ENCODE data around the gene NINL. TPM values are rescaled to one million over a fixed set of nuclear protein-coding genes. Genes with fewer than 3 reads are reported as not detected.
A peak's percentile ranks its signal among the peaks of the same experiment; 100 is the strongest.

NINL gene
- total RNA-seq, 1 experiment from 2014 or later = 1.2 TPM

- Mint-ChIP-seq H3K4me1 (ENCODE audit: insufficient read depth, unreplicated experiment) (peaks cover 16% of the 10 kb centered on the region), H3K4me3 (ENCODE audit: unreplicated experiment) (no peak overlapping the region), H3K36me3 (ENCODE audit: insufficient read depth, unreplicated experiment) (peaks cover 13% of the 10 kb centered on the region), H3K27ac (ENCODE audit: low read depth, unreplicated experiment) (no peak overlapping the region), H3K9me3 (ENCODE audit: unreplicated experiment) (no peaks in the 10 kb centered on the region), H3K27me3 (ENCODE audit: insufficient read depth, unreplicated experiment) (no peaks in the 10 kb centered on the region)
- CTCF ChIA-PET = interaction anchor here (0.6 to 0.7 kb wide), 3 partner anchors 31 to 801 kb away, joined by 3 to 4 read pairs (median 3); no protein-coding TSS in a partner anchor
- no TSS peak for BruUV-seq (replicated peaks)
- POLR2A ChIA-PET = no interaction called here
- DNase-seq (ENCODE audit: unreplicated experiment) = no peak
- intact Hi-C loops (cut with micrococcal nuclease) = no loop called here
- TF ChIP-seq CTCF (IDR thresholded peaks at IDR 0.05; ENCODE audit: unreplicated experiment) = no peak
Measured at GRCh38 chr20:25626779-25627178, 41.4 kb upstream of the NINL start.

- intact Hi-C loops (cut with micrococcal nuclease) = no loop called here
- no peak for TF ChIP-seq CTCF (IDR thresholded peaks at IDR 0.05; ENCODE audit: unreplicated experiment)
- Mint-ChIP-seq H3K36me3 (ENCODE audit: insufficient read depth, unreplicated experiment) (peaks cover 7% of the 10 kb centered on the region), H3K27ac (ENCODE audit: low read depth, unreplicated experiment) (peak overlapping the region; percentile 73), H3K27me3 (ENCODE audit: insufficient read depth, unreplicated experiment) (no peaks in the 10 kb centered on the region), H3K4me3 (ENCODE audit: unreplicated experiment) (peak overlapping the region; percentile 78), H3K9me3 (ENCODE audit: unreplicated experiment) (no peaks in the 10 kb centered on the region), H3K4me1 (ENCODE audit: insufficient read depth, unreplicated experiment) (peaks cover 17% of the 10 kb centered on the region)
- POLR2A ChIA-PET = interaction anchor here (0.5 to 1.1 kb wide), 5 partner anchors 9 to 391 kb away, joined by 3 to 6 read pairs (median 3); no protein-coding TSS in a partner anchor
- CTCF ChIA-PET = interaction anchor here (1.1 to 1.2 kb wide), 3 partner anchors 45 to 84 kb away, joined by 3 to 6 read pairs (median 3); no protein-coding TSS in a partner anchor
- TSS peak; percentile 46 for BruUV-seq (replicated peaks)
- no peak for DNase-seq (ENCODE audit: unreplicated experiment)
Measured at GRCh38 chr20:25624500-25624939, 39.2 kb upstream of the NINL start.

- Mint-ChIP-seq H3K27ac (ENCODE audit: low read depth, unreplicated experiment) (peak within 1 kb of the TSS; percentile 73), H3K4me3 (ENCODE audit: unreplicated experiment) (peak within 1 kb of the TSS; percentile 78), H3K36me3 (ENCODE audit: insufficient read depth, unreplicated experiment) (peaks cover 7% of the 10 kb centered on the region), H3K9me3 (ENCODE audit: unreplicated experiment) (no peaks in the 10 kb centered on the region), H3K27me3 (ENCODE audit: insufficient read depth, unreplicated experiment) (no peaks in the 10 kb centered on the region), H3K4me1 (ENCODE audit: insufficient read depth, unreplicated experiment) (peaks cover 20% of the 10 kb centered on the region)
- POLR2A ChIA-PET = interaction anchor here (1.0 to 2.7 kb wide), 6 partner anchors 9 to 50 kb away, joined by 3 to 14 read pairs (median 4); no protein-coding TSS in a partner anchor
- no TSS peak for BruUV-seq (replicated peaks)
- intact Hi-C loops (cut with micrococcal nuclease) = loop anchor here (2.0 kb wide), 1 partner anchor 47 kb away; no protein-coding TSS in a partner anchor
- peak; percentile 98 for DNase-seq (ENCODE audit: unreplicated experiment)
- CTCF ChIA-PET = interaction anchor here (0.9 kb wide), 2 partner anchors 75 to 198 kb away, joined by 3 to 6 read pairs; no protein-coding TSS in a partner anchor
- TF ChIP-seq CTCF (IDR thresholded peaks at IDR 0.05; ENCODE audit: unreplicated experiment) = no peak
Measured at GRCh38 chr20:25623736-25624499, 38.6 kb upstream of the NINL start, which contains the start of gene NANP. Gene NANP (minus strand): TSS chr20:25624014. CDS start chr20:25623948, 66 bp downstream.

- Mint-ChIP-seq H3K4me3 (ENCODE audit: unreplicated experiment) (peak overlapping the region; percentile 78), H3K27me3 (ENCODE audit: insufficient read depth, unreplicated experiment) (no peaks in the 10 kb centered on the region), H3K4me1 (ENCODE audit: insufficient read depth, unreplicated experiment) (peaks cover 20% of the 10 kb centered on the region), H3K9me3 (ENCODE audit: unreplicated experiment) (no peaks in the 10 kb centered on the region), H3K36me3 (ENCODE audit: insufficient read depth, unreplicated experiment) (peaks cover 7% of the 10 kb centered on the region), H3K27ac (ENCODE audit: low read depth, unreplicated experiment) (peak overlapping the region; percentile 73)
- POLR2A ChIA-PET = interaction anchor here (0.7 to 2.7 kb wide), 12 partner anchors 9 to 632 kb away, joined by 3 to 14 read pairs (median 4); partner anchors contain the start of gene GINS1
- DNase-seq (ENCODE audit: unreplicated experiment) = peak; percentile 32
- TF ChIP-seq CTCF (IDR thresholded peaks at IDR 0.05; ENCODE audit: unreplicated experiment) = no peak
- no TSS peak for BruUV-seq (replicated peaks)
- intact Hi-C loops (cut with micrococcal nuclease) = loop anchor here (2.0 kb wide), 1 partner anchor 48 kb away; no protein-coding TSS in a partner anchor
- CTCF ChIA-PET = interaction anchor here (0.9 to 1.2 kb wide), 4 partner anchors 14 to 197 kb away, joined by 3 to 6 read pairs (median 5); no protein-coding TSS in a partner anchor
Measured at GRCh38 chr20:25623225-25623735, 37.9 kb upstream of the NINL start.
